Measurements from ENCODE around the gene PPP1R26.

PPP1R26 gene

GRCh38 chr9:135442075-135442474 is 37.5 kb upstream of the PPP1R26 start:
- Histone ChIP-seq H4K91ac (ENCODE audit: low read depth, low read length) (no peak overlapping the region), H2AK5ac (ENCODE audit: low read length) (no peak overlapping the region), H3K79me2 (ENCODE audit: control insufficient read depth, insufficient read depth, low read length, poor library complexity) (no peaks in the 10 kb centered on the region), H3K23ac (ENCODE audit: low read length) (no peak overlapping the region), H3K9me3 (ENCODE audit: insufficient read depth, low read depth, low read length) (no peaks in the 10 kb centered on the region), H3K4me2 (ENCODE audit: low read length) (no peak overlapping the region), H3K9ac (ENCODE audit: low read length) (no peak overlapping the region), H3K27me3 (ENCODE audit: insufficient read depth, low read length) (no peaks in the 10 kb centered on the region), H3K4me1 (ENCODE audit: control insufficient read depth in 1 of 2, insufficient read depth in 2 of 2, low read length in 2 of 2) (peaks cover 3 to 10% of the 10 kb centered on the region in 2 experiments), H3K36me3 (ENCODE audit: control insufficient read depth in 1 of 2, insufficient read depth in 2 of 2, low read length in 2 of 2) (no peaks in the 10 kb centered on the region), H3K27ac (ENCODE audit: low read depth, low read length) (no peak overlapping the region), H4K8ac (ENCODE audit: low read depth, low read length) (no peak overlapping the region), H2AFZ (ENCODE audit: insufficient read depth, low read length, poor library complexity) (no peak overlapping the region), H2BK5ac (ENCODE audit: low read depth, low read length, poor library complexity) (no peak overlapping the region), H4K12ac (ENCODE audit: low read depth, low read length) (no peak overlapping the region), H3K18ac (ENCODE audit: low read length) (no peak overlapping the region), H2BK120ac (ENCODE audit: insufficient read depth, low read length, poor library complexity) (no peak overlapping the region), H3K79me1 (ENCODE audit: low read length) (no peaks in the 10 kb centered on the region), H3K14ac (ENCODE audit: low read length) (no peak overlapping the region), H3K4me3 (ENCODE audit: low read depth, low read length) (no peak overlapping the region), H3K4ac (ENCODE audit: low read depth, low read length) (no peak overlapping the region), H2BK12ac (ENCODE audit: low read length) (no peak overlapping the region)
- WGBS (ENCODE audit: extremely low coverage, insufficient coverage, insufficient read length): no CpG with 5 or more reads among the region's 10 CpGs
- DNase-seq: no peak

GRCh38 chr9:135443797-135444425 is 35.7 kb upstream of the PPP1R26 start:
- Histone ChIP-seq H3K4ac (ENCODE audit: low read depth, low read length) (no peak overlapping the region), H3K79me1 (ENCODE audit: low read length) (no peaks in the 10 kb centered on the region), H2BK120ac (ENCODE audit: insufficient read depth, low read length, poor library complexity) (no peak overlapping the region), H2BK12ac (ENCODE audit: low read length) (no peak overlapping the region), H3K4me3 (ENCODE audit: low read depth, low read length) (no peak overlapping the region), H4K8ac (ENCODE audit: low read depth, low read length) (no peak overlapping the region), H4K12ac (ENCODE audit: low read depth, low read length) (no peak overlapping the region), H3K27ac (ENCODE audit: low read depth, low read length) (no peak overlapping the region), H3K23ac (ENCODE audit: low read length) (no peak overlapping the region), H3K18ac (ENCODE audit: low read length) (no peak overlapping the region), H3K9ac (ENCODE audit: low read length) (no peak overlapping the region), H2BK5ac (ENCODE audit: low read depth, low read length, poor library complexity) (no peak overlapping the region), H3K27me3 (ENCODE audit: insufficient read depth, low read length) (no peaks in the 10 kb centered on the region), H2AK5ac (ENCODE audit: low read length) (no peak overlapping the region), H3K9me3 (ENCODE audit: insufficient read depth, low read depth, low read length) (no peaks in the 10 kb centered on the region), H3K14ac (ENCODE audit: low read length) (no peak overlapping the region), H3K4me1 (ENCODE audit: control insufficient read depth in 1 of 2, insufficient read depth in 2 of 2, low read length in 2 of 2) (peaks cover 0 to 5% of the 10 kb centered on the region in 2 experiments), H2AFZ (ENCODE audit: insufficient read depth, low read length, poor library complexity) (no peak overlapping the region), H4K91ac (ENCODE audit: low read depth, low read length) (no peak overlapping the region), H3K36me3 (ENCODE audit: control insufficient read depth in 1 of 2, insufficient read depth in 2 of 2, low read length in 2 of 2) (no peaks in the 10 kb centered on the region), H3K4me2 (ENCODE audit: low read length) (no peak overlapping the region), H3K79me2 (ENCODE audit: control insufficient read depth, insufficient read depth, low read length, poor library complexity) (no peaks in the 10 kb centered on the region)
- no CpG with 5 or more reads among the region's 28 CpGs for WGBS (ENCODE audit: extremely low coverage, insufficient coverage, insufficient read length)
- DNase-seq: no peak

GRCh38 chr9:135447126-135447525 is 32.5 kb upstream of the PPP1R26 start:
- H3K9ac ChIP-seq (ENCODE audit: low read length): no peak overlapping the region
- no peak overlapping the region for H3K18ac ChIP-seq (ENCODE audit: low read length)
- H3K14ac ChIP-seq (ENCODE audit: low read length): no peak overlapping the region
- H4K12ac ChIP-seq (ENCODE audit: low read depth, low read length): no peak overlapping the region
- no peaks in the 10 kb centered on the region for H3K79me2 ChIP-seq (ENCODE audit: control insufficient read depth, insufficient read depth, low read length, poor library complexity)
- H3K79me1 ChIP-seq (ENCODE audit: low read length): no peaks in the 10 kb centered on the region
- no peaks in the 10 kb centered on the region for H3K36me3 ChIP-seq (ENCODE audit: control insufficient read depth in 1 of 2, insufficient read depth in 2 of 2, low read length in 2 of 2)
- H3K4me2 ChIP-seq (ENCODE audit: low read length): no peak overlapping the region
- no peak overlapping the region for H4K91ac ChIP-seq (ENCODE audit: low read depth, low read length)
- H2BK5ac ChIP-seq (ENCODE audit: low read depth, low read length, poor library complexity): no peak overlapping the region
- H3K9me3 ChIP-seq (ENCODE audit: insufficient read depth, low read depth, low read length): no peaks in the 10 kb centered on the region
- no CpG with 5 or more reads among the region's 12 CpGs for WGBS (ENCODE audit: extremely low coverage, insufficient coverage, insufficient read length)
- no peak overlapping the region for H2AK5ac ChIP-seq (ENCODE audit: low read length)
- H2AFZ ChIP-seq (ENCODE audit: insufficient read depth, low read length, poor library complexity): no peak overlapping the region
- H3K4me3 ChIP-seq (ENCODE audit: low read depth, low read length): no peak overlapping the region
- DNase-seq: no peak
- no peak overlapping the region for H2BK12ac ChIP-seq (ENCODE audit: low read length)
- no peak overlapping the region for H2BK120ac ChIP-seq (ENCODE audit: insufficient read depth, low read length, poor library complexity)
- H3K4ac ChIP-seq (ENCODE audit: low read depth, low read length): no peak overlapping the region
- H3K27ac ChIP-seq (ENCODE audit: low read depth, low read length): no peak overlapping the region
- H3K4me1 ChIP-seq (ENCODE audit: control insufficient read depth in 1 of 2, insufficient read depth in 2 of 2, low read length in 2 of 2): no peaks in the 10 kb centered on the region
- H3K23ac ChIP-seq (ENCODE audit: low read length): no peak overlapping the region
- H3K27me3 ChIP-seq (ENCODE audit: insufficient read depth, low read length): no peaks in the 10 kb centered on the region
- H4K8ac ChIP-seq (ENCODE audit: low read depth, low read length): no peak overlapping the region

- Histone ChIP-seq H3K36me3 (ENCODE audit: control insufficient read depth in 1 of 2, insufficient read depth in 2 of 2, low read length in 2 of 2) (no peaks in the 10 kb centered on the region), H3K4me1 (ENCODE audit: control insufficient read depth in 1 of 2, insufficient read depth in 2 of 2, low read length in 2 of 2) (no peaks in the 10 kb centered on the region), H3K18ac (ENCODE audit: low read length) (no peak overlapping the region), H3K79me2 (ENCODE audit: control insufficient read depth, insufficient read depth, low read length, poor library complexity) (no peaks in the 10 kb centered on the region), H2BK12ac (ENCODE audit: low read length) (no peak overlapping the region), H4K12ac (ENCODE audit: low read depth, low read length) (no peak overlapping the region), H3K27me3 (ENCODE audit: insufficient read depth, low read length) (no peaks in the 10 kb centered on the region), H3K4ac (ENCODE audit: low read depth, low read length) (no peak overlapping the region), H3K27ac (ENCODE audit: low read depth, low read length) (no peak overlapping the region), H3K79me1 (ENCODE audit: low read length) (no peaks in the 10 kb centered on the region), H4K91ac (ENCODE audit: low read depth, low read length) (no peak overlapping the region), H2AK5ac (ENCODE audit: low read length) (no peak overlapping the region), H3K4me3 (ENCODE audit: low read depth, low read length) (no peak overlapping the region), H2BK5ac (ENCODE audit: low read depth, low read length, poor library complexity) (no peak overlapping the region), H4K8ac (ENCODE audit: low read depth, low read length) (no peak overlapping the region), H2AFZ (ENCODE audit: insufficient read depth, low read length, poor library complexity) (no peak overlapping the region), H2BK120ac (ENCODE audit: insufficient read depth, low read length, poor library complexity) (no peak overlapping the region), H3K4me2 (ENCODE audit: low read length) (no peak overlapping the region), H3K23ac (ENCODE audit: low read length) (no peak overlapping the region), H3K14ac (ENCODE audit: low read length) (no peak overlapping the region), H3K9ac (ENCODE audit: low read length) (no peak overlapping the region), H3K9me3 (ENCODE audit: insufficient read depth, low read depth, low read length) (no peaks in the 10 kb centered on the region)
- DNase-seq: no peak
- WGBS (ENCODE audit: extremely low coverage, insufficient coverage, insufficient read length): no CpG with 5 or more reads among the region's 11 CpGs
These were observed 30.9 kb upstream of the PPP1R26 start for GRCh38 chr9:135448663-135449100.

All from trophoblast cell (in vitro differentiated cells and primary cell).